Measurements from ENCODE around the gene CACNA1D.
"Not testable (repeated sequence)": the region's sequence is repeated elsewhere in the genome, so short reads cannot be mapped to it uniquely, and the experiment has no call there.

The CACNA1D gene

GRCh38 chr3:53618524-53618906 lies 124.1 kb downstream of the CACNA1D start:
- no peak for DNase-seq

GRCh38 chr3:53618936-53619335 lies 124.5 kb downstream of the CACNA1D start:
- no peak for DNase-seq

DNA sequence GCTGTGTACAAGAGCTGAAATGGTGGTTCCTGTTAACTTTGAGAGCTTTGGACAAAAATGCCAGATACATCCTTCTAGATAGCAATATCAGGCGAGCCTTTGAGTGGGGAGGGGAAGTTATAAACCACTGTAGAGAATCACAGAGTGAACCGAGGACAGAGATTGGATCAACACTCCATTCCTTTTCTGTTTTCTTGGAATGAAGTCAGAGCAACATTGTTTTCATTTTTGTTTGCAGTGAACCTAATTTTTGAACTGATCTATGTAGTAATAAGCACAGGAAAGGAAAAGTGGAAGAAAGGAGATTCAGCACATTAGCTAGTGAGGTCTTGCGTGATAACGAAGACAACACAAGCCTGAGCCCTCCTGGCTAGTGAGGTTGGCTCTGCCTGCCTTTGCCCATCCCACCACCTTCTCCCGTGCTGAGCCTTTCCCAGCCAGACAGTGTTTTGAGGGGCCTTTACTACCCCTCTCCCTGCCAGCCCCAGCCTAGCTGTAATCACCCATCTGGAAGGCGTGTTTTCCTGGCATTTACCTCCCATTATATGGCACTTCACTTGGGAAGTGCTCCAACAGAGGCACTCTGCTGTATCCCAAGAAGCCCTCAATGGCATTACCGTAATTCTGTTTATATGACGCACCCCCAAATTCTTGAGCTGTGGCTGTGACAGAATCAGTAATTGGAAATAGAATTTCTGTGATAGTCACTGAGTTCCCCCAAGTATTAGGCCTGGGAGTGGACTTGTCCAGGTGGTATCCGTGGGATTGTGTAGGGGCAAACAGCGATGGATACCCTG lies 129.8 kb downstream of the CACNA1D start:
- DNase-seq: no peak

GRCh38 chr3:53626876-53627275 lies 132.5 kb downstream of the CACNA1D start:
- no peak for DNase-seq

DNA sequence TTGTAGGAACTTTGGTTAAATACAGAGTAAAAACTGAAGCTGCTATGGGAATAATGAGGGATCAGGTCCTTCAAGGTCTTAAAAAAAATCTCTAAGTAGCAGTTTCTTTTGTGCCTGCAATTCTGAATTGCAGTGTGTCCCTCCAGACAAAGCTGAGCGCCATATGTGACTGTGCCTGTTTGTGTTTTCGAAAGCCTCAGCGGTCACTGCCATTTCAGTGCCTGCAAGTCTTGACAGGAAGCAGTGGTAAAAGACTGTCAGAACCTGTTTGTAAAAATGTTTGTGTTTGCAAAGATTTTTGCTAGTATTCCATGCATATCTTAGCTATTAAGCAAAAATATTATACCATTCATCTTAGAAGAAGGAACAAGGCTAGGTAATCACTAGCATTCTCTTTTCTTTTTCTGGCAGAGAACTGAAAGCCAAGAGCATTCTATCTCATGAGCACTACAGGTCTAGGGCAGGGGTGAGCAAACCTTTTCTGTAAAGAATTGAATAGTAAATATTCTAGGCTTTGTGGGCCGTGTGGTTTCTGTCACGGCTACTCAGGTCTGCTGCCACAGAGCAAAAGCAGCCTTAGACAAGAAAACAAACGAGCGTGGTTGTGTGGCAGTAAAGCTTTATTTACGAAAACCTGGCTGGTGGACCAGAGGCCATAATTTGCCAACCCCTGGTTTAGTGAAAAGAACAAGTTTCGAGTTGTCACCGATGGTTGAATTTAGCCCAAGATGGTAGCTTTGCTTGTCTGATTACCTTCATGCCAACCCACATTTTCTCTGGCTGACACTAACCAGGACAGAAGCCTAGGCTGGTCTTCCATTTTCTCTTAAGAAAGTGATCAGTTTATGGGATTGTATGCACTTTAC lies 134.4 kb downstream of the CACNA1D start:
- no peak for DNase-seq

DNA sequence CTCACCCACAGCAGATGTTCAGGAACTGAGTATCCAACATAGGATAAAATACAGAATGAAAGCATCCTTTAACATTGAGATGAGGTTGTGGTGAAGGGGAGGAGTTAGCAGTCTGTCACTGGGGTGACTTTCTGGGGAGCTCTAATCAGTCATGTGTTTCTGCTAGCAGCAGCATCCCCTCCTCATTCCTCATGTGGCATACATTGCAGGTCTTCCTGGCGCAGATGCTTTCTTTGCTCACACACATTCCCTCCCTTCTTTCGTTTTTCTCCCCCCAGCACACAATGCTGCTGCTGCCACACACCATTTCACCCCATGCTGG lies 135.0 kb downstream of the CACNA1D start:
- no peak for DNase-seq

- no peak for DNase-seq
Measured at GRCh38 chr3:53630547-53630946, 136.1 kb downstream of the CACNA1D start.

DNA sequence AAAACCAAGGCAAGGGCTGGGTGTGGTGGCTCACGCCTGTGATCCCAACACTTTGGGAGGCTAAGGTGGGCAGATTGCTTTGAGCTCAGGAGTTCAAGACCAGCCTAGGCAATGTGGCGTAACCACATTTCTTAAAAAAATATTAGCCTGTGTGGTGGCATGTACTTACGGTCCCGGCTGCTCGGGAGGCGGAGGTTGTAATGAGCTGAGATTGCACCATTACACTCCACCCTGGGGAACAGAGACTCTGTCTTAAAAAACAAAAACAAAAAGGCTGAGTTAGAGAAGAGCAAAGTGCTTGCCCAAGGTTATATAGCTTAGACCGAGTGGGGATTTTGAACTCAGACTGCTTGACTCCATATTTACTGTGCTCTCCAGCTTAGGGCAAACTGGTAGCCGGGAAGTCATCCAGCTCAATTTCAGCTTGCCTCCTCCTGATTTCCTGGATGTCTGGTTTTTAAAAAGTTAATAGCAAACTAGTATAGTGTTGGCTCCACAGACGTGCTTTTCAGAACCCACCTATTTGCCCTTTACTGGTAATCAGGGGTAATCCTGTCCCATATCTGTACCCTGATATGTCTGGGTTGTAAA lies 138.9 kb downstream of the CACNA1D start:
- DNase-seq: no peak

- no peak for DNase-seq
Measured at GRCh38 chr3:53635041-53635440, 140.6 kb downstream of the CACNA1D start.

- DNase-seq: not testable (repeated sequence)
Measured at GRCh38 chr3:53638806-53639205, 144.4 kb downstream of the CACNA1D start.

- DNase-seq: no peak
Measured at GRCh38 chr3:53641397-53641796, 147.0 kb downstream of the CACNA1D start.

DNA sequence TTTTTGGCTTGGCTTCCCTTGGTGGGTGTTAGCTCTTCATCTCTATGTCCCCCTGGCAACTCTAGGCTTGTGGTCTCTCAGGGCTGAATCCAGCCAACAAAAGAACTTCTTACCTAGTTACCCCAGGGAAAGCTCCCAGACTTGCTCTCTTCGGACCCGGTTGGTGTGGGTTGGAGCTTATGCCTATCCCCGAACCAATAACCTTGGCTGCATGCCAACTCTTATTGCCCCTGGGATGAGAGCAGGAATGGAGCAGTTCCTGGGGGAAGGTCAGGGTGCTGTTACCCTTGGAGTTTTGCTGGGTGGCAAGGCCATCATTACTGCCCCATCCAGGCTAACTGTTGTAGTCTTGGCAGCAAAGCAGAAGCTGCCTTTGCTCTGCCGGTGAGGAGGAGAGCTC lies 147.8 kb downstream of the CACNA1D start:
- no peak for DNase-seq

DNA sequence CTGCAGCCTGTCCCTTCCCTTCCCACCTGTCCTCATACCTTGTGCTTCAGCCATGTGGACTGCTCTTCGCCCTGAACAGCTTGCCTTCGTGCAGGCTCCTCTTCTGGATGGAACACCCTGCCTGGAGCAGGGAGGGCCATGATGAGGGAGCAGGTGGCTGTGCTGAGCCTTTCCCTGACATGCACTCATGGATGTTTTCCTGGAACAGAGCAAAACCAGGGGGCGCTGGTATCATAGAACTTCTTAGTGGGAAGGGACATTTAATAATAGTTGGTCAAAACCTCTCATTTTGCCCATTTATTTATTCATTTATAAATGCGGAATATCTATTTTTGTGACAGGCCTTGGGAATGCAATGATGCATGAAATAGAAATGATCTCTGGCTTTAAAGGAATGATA lies 149.3 kb downstream of the CACNA1D start:
- no peak for DNase-seq

GRCh38 chr3:53645754-53646153 lies 151.3 kb downstream of the CACNA1D start:
- no peak for DNase-seq

DNA sequence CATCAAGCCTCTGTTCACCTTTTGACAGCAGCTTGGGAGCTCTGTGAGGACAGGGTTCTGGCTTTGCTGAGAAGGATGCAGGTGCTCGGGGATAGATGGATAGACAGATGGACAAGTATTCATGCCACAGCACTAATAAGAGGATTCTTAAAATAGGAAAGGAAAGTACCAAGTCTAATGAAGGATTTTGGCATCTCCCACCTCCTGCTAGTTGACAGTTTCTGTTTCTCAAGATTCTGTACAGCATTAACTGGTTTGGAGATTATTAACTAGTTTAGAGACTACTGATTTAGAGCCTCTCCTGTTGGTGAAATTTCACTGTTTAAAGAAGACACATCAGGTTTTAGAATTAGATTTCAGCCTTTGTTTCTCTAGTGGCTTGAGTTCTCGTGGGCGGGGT lies 152.3 kb downstream of the CACNA1D start:
- no peak for DNase-seq

DNA sequence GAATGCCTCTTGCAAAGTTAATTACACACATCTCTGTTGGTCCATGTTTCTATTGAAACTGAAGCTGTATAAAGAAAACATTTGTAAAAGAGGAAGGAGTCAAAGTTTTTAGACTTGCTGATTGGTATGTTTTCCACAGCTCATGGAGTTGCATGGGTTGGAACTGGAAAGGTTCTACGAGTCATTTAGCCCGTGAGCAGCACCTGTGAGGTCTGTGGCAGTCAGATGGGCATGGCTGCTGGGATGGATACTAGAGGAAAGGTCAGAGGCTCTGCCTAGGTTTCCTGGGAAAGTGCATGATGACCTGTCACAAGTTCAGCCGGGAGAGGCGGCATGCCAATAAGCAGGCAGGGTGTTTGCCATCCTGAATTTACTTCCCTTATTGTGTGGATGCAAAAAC lies 155.4 kb downstream of the CACNA1D start:
- no peak for DNase-seq

GRCh38 chr3:53650424-53650823 lies 156.0 kb downstream of the CACNA1D start:
- no peak for DNase-seq

DNA sequence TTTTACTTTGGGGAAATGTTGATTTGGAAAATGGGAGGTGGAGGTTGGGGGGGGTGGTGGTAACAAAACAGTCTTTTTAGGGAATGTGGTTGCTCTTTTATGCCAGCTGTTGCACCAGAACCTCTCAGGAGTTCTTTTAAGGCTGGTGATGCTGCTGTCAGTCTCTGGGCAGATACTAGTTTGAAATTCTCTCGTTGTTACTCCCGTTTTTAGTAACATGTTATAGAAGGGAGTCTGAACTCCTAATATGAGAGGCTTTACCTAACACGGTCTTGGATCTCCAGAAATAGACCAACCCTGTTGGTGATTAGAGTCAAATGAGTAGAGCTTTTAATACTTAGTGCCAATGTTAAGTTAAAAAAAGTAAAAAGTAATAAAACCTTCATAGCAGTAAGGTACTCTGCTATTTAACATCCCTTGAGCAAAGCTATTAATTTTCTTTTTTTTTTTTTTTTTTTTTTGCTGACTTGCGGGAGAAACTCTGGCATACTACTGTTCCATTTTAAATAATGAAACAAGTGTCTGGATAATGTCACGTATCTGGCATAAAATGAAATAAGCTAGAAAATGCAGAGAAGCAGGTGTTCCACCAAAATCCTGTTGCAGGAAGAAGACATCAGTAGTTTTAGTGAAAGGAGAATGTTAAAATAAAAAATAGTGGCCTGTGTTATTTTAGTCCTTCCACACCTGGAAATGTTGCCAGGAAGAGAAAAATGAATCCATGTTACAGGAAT lies 156.7 kb downstream of the CACNA1D start:
- DNase-seq: no peak

DNA sequence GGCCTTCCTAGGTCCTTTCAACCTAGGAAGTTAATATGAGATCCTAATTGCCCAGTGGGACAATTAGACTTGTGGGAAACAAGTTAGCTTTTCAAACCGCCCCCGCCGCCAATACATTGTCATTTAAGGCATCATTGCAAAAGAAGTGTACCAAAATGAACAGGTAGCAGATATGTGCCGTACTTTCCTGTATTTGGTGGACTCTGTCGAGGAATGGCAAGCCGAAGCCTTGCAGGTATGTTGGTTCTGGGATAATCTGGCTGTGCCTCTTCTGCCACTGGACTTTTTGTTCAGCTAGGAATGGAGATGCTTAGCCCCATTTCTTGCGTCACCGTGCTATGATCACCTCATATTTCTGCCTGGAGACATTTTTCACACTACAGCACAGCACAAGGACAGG lies 157.5 kb downstream of the CACNA1D start:
- no peak for DNase-seq

DNA sequence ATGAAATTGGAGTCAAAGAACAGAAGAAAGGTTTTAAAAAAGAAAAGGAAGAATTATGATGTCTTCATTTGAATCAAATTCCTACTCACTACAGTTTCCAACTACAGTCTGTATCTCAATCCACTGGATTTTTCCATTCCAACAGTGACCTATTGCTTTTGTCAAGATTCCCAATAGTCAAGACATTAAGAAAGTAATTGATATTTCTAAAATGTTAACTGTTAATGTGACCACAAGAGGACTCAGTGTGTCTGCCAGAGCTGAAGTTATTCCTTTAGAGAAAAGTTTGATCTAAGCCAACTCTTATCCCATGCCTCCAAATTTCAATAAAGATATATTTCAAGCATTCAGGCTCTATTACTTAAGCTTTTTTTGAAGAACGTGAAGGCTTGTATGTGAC lies 163.2 kb downstream of the CACNA1D start:
- DNase-seq: no peak

DNA sequence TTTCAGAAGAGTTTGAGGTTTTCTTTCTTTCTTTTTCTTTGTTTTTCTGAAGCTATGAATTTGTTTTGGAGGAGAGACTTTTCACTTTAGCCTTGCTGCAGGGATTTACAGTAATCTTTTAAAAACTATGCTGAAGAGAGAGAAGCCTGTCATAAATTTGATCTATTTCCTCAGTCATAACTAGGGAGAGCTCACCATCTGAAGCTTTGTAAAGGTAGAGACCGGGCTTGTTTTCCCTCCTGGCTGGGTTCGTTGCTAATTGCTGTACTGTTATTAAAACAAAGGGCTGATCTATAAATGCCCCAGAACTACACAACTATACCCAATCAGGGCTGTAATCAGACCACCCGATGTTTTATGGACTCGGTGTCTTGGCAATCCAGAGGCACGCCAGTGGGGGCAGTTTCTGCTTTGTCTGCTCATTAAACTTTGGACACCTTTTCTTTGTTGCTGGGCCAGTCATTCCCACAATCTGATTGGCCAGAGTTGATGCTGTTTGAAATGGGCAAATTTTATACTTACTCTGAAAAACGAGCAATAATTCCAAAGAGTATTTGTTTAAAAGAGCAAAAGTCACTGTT lies 164.3 kb downstream of the CACNA1D start:
- no peak for DNase-seq

- DNase-seq: no peak
Measured at GRCh38 chr3:53659996-53660395, 165.6 kb downstream of the CACNA1D start.

GRCh38 chr3:53661480-53661879 lies 167.1 kb downstream of the CACNA1D start:
- no peak for DNase-seq
